GM21786 (cell line): Measurements from ENCODE around the gene GRM4.
"Not testable (repeated sequence)": the region's sequence is repeated elsewhere in the genome, so short reads cannot be mapped to it uniquely, and the experiment has no call there.

Source experiments
- ATAC-seq: cut with Tn5 transposase; IDR thresholded peaks from one replicate; pipeline ENCODE4 v1.9.1; 2021; ENCODE audit not compliant: unreplicated experiment

Gene GRM4

GRCh38 chr6:34146021-34146782 is at the start of gene GRM4:
GRM4 (minus strand) TSS chr6:34146087; CDS start chr6:34133496, 12,591 bp downstream.
- no peak for ATAC-seq

- no peak for ATAC-seq
These were observed 48.9 kb upstream of the GRM4 start for GRCh38 chr6:34194772-34195171.

GRCh38 chr6:34190504-34191122 is 44.7 kb upstream of the GRM4 start:
- ATAC-seq = no peak

- ATAC-seq = no peak
These were observed 44.1 kb upstream of the GRM4 start for GRCh38 chr6:34189806-34190503.

- not testable (repeated sequence) for ATAC-seq
These were observed 38.8 kb upstream of the GRM4 start for GRCh38 chr6:34184726-34185125.

- ATAC-seq = no peak
These were observed 37.1 kb upstream of the GRM4 start for GRCh38 chr6:34182751-34183531.

GRCh38 chr6:34181908-34182307 is 36.0 kb upstream of the GRM4 start:
- ATAC-seq = no peak

GRCh38 chr6:34179106-34179720 is 33.3 kb upstream of the GRM4 start:
- no peak for ATAC-seq

GRCh38 chr6:34178357-34179105 is 32.6 kb upstream of the GRM4 start:
- no peak for ATAC-seq

- ATAC-seq = no peak
These were observed 31.3 kb upstream of the GRM4 start for GRCh38 chr6:34177181-34177591.

GRCh38 chr6:34176261-34177031 is 30.6 kb upstream of the GRM4 start:
- ATAC-seq = no peak

- ATAC-seq = no peak
These were observed 29.0 kb upstream of the GRM4 start for GRCh38 chr6:34174846-34175399.

GRCh38 chr6:34172961-34173775 is 27.3 kb upstream of the GRM4 start:
- ATAC-seq = no peak

GRCh38 chr6:34170346-34170745 is 24.5 kb upstream of the GRM4 start:
- ATAC-seq = no peak

GRCh38 chr6:34169897-34170296 is 24.0 kb upstream of the GRM4 start:
- no peak for ATAC-seq

- ATAC-seq = no peak
These were observed 16.1 kb upstream of the GRM4 start for GRCh38 chr6:34161857-34162515.

GRCh38 chr6:34159844-34160243 is 14.0 kb upstream of the GRM4 start:
- ATAC-seq = no peak

GRCh38 chr6:34158876-34159275 is 13.0 kb upstream of the GRM4 start:
- ATAC-seq = no peak
